ENCODE data around the gene PAPPA2. TPM values are rescaled to one million over a fixed set of nuclear protein-coding genes. Genes with fewer than 3 reads are reported as not detected.

The PAPPA2 gene
- total RNA-seq, 1 experiment from 2014 or later: 0.81 TPM

GRCh38 chr1:176669782-176670181 lies 206.8 kb downstream of the PAPPA2 start:
- no peak overlapping the region for H3K56ac ChIP-seq (ENCODE audit: insufficient read length, low read depth, low read length)

More at GRCh38 chr1:176669782-176670181, 206.8 kb downstream of the PAPPA2 start:
- WGBS (ENCODE audit: extremely low coverage, insufficient read length, low lambda C conversion rate): no CpG with 5 or more reads among the region's 2 CpGs
- H3K23ac ChIP-seq (ENCODE audit: insufficient read length, low read depth, low read length): no peak overlapping the region
- H3K14ac ChIP-seq (ENCODE audit: insufficient read depth, low read length): no peak overlapping the region
- no peaks in the 10 kb centered on the region for H3K9me3 Mint-ChIP-seq
- H4K5ac ChIP-seq (ENCODE audit: insufficient read length, low read depth, low read length): no peak overlapping the region
- H3K27me3 ChIP-seq (ENCODE audit: insufficient read depth, low read length): no peaks in the 10 kb centered on the region
- no peak overlapping the region for H3K27ac Mint-ChIP-seq
- H3K4me1 Mint-ChIP-seq: no peaks in the 10 kb centered on the region
- no peaks in the 10 kb centered on the region for H4K20me1 ChIP-seq (ENCODE audit: control insufficient read depth, insufficient read depth, insufficient read length)
- H2BK15ac ChIP-seq (ENCODE audit: low read depth, low read length): no peak overlapping the region
- no peaks in the 10 kb centered on the region for H3K4me1 ChIP-seq (ENCODE audit: insufficient read depth, low read length)
- H3K79me2 ChIP-seq (ENCODE audit: insufficient read depth, low read length): no peaks in the 10 kb centered on the region
- H2BK12ac ChIP-seq (ENCODE audit: insufficient read length, low read depth, low read length): no peak overlapping the region
- H4K8ac ChIP-seq (replicated peaks; ENCODE audit: insufficient read length, low read depth, low read length): no peak overlapping the region
- H2BK5ac ChIP-seq (ENCODE audit: insufficient read length, low read length): no peak overlapping the region
- H3K36me3 Mint-ChIP-seq (ENCODE audit: insufficient read depth in 1 of 3, low read depth in 3 of 3): no peaks in the 10 kb centered on the region
- no peak overlapping the region for H2BK120ac ChIP-seq (ENCODE audit: low read depth, low read length, poor library complexity, severe bottlenecking)
- no peaks in the 10 kb centered on the region for H3K9me3 ChIP-seq (ENCODE audit: control insufficient read depth, low read depth, low read length)
- no peak overlapping the region for H3K9ac ChIP-seq (ENCODE audit: extremely low read depth, insufficient read length, low read length)
- no peak overlapping the region for H3T11ph ChIP-seq (ENCODE audit: low read length)
- H3K27me3 Mint-ChIP-seq (ENCODE audit: low read depth): no peaks in the 10 kb centered on the region
- no peak for DNase-seq
- H3K4me3 Mint-ChIP-seq: no peak overlapping the region
- TF ChIP-seq CTCF (conservative IDR thresholded peaks at IDR 0.05): no peak
- no peak overlapping the region for H3K18ac ChIP-seq (ENCODE audit: insufficient read length, low read depth, low read length)
- no peak overlapping the region for H3K4ac ChIP-seq (ENCODE audit: low read depth, low read length)
- H2AK5ac ChIP-seq (ENCODE audit: insufficient read length, low read length): no peak overlapping the region
- no peaks in the 10 kb centered on the region for H3K79me1 ChIP-seq (ENCODE audit: insufficient read depth, low read depth, low read length, poor library complexity, severe bottlenecking)
- no peak overlapping the region for H2BK20ac ChIP-seq (ENCODE audit: low read depth, low read length, poor library complexity, severe bottlenecking)
- no peak overlapping the region for H3K27ac ChIP-seq (ENCODE audit: insufficient read length, low read depth, low read length)
- no peak overlapping the region for H3K4me2 ChIP-seq (ENCODE audit: insufficient read depth, insufficient read length, low read length)
- no peaks in the 10 kb centered on the region for H3K23me2 ChIP-seq (ENCODE audit: insufficient read length, low read depth, low read length, poor library complexity, severe bottlenecking)
- H4K91ac ChIP-seq (ENCODE audit: insufficient read length, low read depth, low read length): no peak overlapping the region
- H2AFZ ChIP-seq (ENCODE audit: low read length): no peak overlapping the region
